ENCODE data around the gene SIL1. TPM values are rescaled to one million over a fixed set of nuclear protein-coding genes. Genes with fewer than 3 reads are reported as not detected.
A peak's percentile ranks its signal among the peaks of the same experiment; 100 is the strongest.

The SIL1 gene
- polyA plus RNA-seq, 5 donors = 30.4 to 45.3 (median 34.4) TPM

GRCh38 chr5:138961729-138962128 is 236.4 kb downstream of the SIL1 start:
- no peak for DNase-seq

- DNase-seq = no peak
Measured at GRCh38 chr5:138961221-138961620, 236.9 kb downstream of the SIL1 start.

- DNase-seq = no peak
Measured at GRCh38 chr5:138960145-138960692, 237.9 kb downstream of the SIL1 start.

- DNase-seq = no peak
Measured at GRCh38 chr5:138956801-138957200, 241.4 kb downstream of the SIL1 start.

- DNase-seq = no peak
Measured at GRCh38 chr5:138955671-138956295, 242.4 kb downstream of the SIL1 start.

GRCh38 chr5:138955013-138955660 is 243.0 kb downstream of the SIL1 start:
- peak; percentile 82 for DNase-seq

- DNase-seq = no peak
Measured at GRCh38 chr5:138954257-138955012, 243.7 kb downstream of the SIL1 start.

GRCh38 chr5:138953387-138954256 is 244.5 kb downstream of the SIL1 start:
- DNase-seq = peak; percentile 89

- DNase-seq = no peak
Measured at GRCh38 chr5:138952962-138953361, 245.2 kb downstream of the SIL1 start.

- no peak for DNase-seq
Measured at GRCh38 chr5:138951986-138952735, 246.0 kb downstream of the SIL1 start.

- no peak for DNase-seq
Measured at GRCh38 chr5:138951091-138951985, 246.8 kb downstream of the SIL1 start.

- DNase-seq = no peak
Measured at GRCh38 chr5:138950421-138951031, 247.6 kb downstream of the SIL1 start.

GRCh38 chr5:138949988-138950387 is 248.2 kb downstream of the SIL1 start:
- DNase-seq = no peak

GRCh38 chr5:138949223-138949574 is 249.0 kb downstream of the SIL1 start:
- DNase-seq = no peak

- DNase-seq = no peak
Measured at GRCh38 chr5:138948471-138949222, 249.5 kb downstream of the SIL1 start.

GRCh38 chr5:138947780-138948179 is 250.4 kb downstream of the SIL1 start:
- no peak for DNase-seq

- DNase-seq = no peak
Measured at GRCh38 chr5:138946831-138947560, 251.2 kb downstream of the SIL1 start.

GRCh38 chr5:138946241-138946623 is 251.9 kb downstream of the SIL1 start:
- DNase-seq = no peak
